SKM-1 treated with dmso at 0.1 percent for 144 hours (cell line): ENCODE data around the gene ASAH2B.

ENCODE experiments used
- DNase-seq: peaks from one replicate; lab custom pipeline; 2025; ENCODE audit not compliant: unreplicated experiment; lab: John Stamatoyannopoulos, UW

Gene ASAH2B

GRCh38 chr10:50796693-50797092, 57.0 kb downstream of the ASAH2B start:
- DNase-seq, result no peak

DNA sequence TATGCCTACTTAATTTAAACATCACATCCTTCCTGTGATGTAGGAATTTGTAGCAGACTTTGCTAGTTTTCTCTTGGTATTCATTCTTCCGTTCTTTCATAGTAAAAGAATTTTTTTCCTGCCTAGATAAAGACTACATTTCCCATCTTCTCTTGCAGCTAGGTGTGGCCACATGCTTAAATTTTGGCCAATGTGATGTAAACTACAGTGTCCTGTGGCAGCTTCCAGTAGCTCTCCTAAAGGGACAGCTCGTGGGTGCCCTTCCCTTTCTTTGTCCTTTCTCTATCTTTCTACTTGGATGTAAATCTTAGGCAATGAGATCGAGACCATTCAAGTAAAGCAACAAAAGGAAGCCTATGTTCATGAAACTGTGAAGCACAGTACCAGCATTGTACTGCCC, 58.6 kb downstream of the ASAH2B start:
- no peak for DNase-seq

DNA sequence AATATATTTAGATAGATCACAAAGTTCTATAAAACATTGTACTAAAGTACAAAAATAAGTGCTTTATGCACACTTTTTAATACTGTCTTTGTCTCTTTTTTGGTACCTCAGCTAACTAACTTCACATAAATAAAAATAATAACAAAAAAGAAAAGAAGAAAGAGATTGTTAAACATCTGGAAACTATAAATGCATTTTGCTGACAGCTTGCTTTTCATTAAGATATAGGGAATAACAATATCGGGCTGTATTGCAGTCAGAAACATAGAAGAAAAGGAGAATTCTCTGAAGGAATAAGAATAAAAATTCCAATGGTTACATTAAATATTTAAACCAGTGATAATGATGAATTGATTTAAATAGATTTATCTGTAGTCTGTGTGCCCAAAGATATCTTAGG, 59.9 kb downstream of the ASAH2B start:
- no peak for DNase-seq

GRCh38 chr10:50805981-50806622, 66.4 kb downstream of the ASAH2B start:
- DNase-seq, result no peak

DNA sequence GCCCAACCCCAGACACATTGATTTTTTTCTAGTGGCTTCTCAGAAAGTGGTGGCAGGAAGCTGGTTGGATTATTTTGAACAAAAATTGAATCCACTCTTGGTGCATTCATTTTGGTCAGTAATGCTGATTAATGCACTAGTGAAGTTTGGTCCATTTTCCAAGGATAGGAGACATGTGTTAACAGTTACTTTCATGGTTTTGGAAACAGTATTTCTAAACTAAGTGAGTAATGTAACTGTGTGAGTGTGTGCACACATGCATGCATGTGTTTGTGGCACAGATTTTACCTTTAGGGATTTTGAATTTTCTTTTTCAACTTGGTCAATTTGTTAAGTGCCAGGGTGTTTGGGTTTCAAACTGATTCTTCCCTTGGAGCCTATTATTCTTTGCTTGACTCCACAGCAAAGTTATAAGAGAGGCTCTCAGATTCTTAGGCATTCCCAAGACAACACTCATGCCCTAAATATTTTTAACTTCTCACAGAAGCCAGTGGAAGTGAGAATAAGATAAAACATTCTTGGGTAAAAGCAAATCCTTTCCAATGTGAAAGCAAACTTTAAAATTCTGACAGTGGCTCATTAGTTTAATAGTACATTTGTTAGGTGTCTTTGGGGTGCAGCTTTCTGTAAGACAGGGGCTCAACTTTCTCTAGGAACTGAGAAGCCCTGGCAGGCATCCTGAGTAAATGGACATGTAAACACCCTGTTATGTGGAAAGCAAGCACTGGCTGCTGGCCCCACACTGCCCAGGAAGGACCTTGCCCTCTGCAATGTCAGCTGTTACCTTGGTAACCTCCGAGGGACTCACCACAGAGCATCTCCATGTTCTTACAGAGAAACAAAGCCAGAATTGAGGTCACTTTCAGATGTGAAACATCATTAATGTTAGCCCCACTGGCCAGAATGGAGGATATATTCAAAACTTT, 68.4 kb downstream of the ASAH2B start:
- no peak for DNase-seq
